Measurements from ENCODE around the gene SEMA3E.
"Not testable (repeated sequence)": the region's sequence is repeated elsewhere in the genome, so short reads cannot be mapped to it uniquely, and the experiment has no call there.

SEMA3E gene

DNA sequence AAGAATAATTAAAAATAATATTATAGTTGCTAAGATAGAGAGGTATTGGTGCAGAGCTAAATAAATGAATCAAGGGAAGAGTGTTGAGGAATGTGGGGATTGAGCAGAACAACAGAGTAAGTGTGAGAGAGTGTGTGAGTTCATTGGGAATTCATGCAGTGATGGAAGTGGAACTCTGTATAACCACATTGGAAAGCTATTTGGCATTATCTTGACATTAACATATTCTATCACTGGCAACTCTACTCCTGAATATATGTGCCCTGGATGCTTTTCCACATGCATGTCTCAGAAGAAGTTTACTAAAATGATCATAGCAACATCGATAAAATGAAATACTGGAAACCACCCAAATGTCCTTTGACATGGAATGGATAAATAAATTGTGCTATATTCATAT is 164.1 kb downstream of the SEMA3E start:
- no peak for DNase-seq

DNA sequence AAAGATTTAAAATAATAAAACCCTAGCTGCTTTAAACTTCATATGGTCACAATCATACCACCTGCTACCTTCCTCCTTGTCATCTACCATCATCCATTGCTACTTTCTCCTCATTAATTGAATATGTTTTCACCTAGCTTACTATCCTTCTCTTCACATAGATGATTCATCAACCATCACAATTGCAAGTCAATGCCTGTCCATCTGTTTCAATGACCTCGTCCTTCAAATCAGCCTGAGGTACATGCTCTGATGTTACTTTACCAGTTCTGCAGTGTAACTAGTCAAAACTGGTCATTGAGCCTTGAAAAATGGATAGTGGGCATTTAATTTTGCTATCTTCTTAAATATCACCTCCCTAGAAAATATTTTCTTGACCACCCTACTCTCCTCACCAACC is 164.7 kb downstream of the SEMA3E start:
- DNase-seq = no peak

DNA sequence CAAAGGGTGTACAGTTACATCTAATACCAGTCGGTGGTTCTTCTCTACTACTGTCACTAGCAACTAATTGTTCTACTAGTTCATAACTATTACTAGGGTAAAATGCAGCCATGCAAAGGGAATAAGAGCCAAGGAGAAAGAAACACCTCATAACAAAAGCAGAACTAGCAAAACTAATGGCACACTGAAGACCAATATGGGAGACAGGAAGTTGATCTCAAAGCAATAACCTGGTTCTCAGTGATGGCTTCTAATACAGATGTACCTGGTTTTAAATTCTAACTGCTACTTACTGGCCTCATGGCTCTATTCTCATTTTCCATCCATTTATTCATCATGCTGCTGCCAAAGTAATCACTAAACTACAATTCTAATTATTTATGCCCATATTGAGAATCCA is 170.3 kb downstream of the SEMA3E start:
- DNase-seq = no peak

DNA sequence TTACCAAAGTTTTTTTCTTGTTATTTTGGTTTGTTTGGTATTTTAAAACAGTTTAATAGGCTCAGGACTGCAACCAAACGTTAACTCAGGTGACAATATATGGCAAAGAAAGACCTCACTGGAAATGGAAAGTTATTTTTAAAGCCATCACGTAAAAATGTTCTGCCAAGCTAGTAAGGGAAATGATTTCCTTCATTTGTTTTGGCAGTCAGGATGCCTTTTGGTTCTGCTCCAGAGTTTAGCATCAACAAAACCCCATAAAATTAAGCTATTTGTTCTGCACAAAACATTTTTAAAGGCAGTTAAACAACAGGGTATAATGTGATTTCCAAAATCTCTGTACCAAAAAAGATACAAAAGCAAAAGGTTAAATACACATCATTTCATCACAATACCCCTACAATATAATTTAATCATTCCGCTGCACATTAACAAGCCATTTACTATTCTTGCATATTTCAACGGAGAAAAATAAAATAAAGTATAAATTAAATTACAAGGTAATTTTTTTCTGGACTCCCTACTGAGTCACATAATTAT is 172.4 kb downstream of the SEMA3E start:
- no peak for DNase-seq

DNA sequence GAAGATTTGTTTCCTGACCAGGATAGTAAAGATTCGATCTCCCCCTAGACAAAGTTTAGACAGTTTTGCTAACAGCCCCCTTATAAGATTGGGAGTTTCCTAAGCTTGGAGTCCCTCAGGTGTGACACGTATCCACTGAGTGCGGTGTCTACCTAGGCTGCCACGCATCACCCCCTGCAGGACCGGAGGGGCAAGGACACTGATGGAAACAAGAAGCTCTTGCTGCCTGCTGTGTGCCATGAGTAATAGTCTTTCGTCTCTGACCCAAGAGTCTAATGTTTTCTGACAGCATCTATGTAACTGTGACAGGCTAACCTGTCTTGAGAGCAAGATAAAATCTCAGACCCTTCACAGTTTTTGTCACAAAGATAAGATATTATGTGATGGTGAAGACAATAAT is 173.5 kb downstream of the SEMA3E start:
- DNase-seq = no peak

DNA sequence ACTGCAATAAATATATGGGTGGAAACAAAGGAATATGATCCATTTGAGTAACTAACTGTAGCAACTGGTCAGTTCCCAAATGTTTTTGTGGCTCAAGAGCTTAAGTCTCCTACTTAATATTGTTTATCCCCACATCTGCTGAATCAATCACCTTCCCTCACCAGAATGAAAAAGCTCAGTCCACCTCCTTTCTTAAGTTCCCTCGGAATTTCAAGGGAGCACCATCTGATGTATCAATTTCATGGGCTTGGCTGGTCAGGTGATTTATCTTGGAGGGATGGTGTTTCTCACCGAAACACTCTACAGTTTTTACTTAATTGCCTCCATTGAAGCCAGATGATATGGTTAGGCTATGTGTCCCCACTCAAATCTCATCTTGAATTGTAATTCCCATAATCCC is 176.6 kb downstream of the SEMA3E start:
- DNase-seq = no peak

DNA sequence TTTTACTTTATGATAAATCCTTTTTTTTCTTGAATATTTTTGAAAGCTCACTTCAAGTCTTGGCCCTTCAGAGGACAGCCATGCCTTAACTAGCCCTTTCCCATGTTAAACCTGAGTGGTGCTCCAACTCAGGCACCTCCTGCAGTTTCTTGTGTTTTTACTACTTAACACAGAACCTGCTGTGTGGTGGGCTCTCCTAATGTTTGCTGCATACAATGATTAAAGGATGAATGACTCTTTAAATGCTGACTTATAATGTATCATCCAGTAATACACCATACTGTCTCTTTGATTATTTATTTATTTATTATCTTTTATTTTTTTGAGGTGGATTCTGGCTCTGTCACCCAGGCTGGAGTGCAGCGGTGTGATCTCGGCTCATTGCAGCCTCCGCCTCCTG is 179.4 kb downstream of the SEMA3E start:
- no peak for DNase-seq

DNA sequence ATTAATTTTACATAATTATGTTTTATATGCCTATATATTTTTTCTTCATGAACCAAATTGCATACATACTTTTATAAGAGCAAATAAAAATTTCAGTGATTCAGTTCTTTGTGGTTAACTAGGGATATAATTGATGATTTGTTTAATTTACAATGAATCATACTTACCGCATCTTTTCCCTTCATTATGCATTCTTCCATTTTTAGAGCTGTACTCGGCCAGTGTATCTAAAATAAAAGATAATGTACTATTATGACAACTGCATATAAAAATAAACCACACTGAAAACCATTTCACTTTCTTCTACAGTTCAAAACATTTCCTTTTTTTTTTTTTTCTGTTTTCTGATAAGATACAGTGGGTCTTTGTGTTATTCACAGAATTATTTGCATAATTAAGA is 179.9 kb downstream of the SEMA3E start:
- no peak for DNase-seq

DNA sequence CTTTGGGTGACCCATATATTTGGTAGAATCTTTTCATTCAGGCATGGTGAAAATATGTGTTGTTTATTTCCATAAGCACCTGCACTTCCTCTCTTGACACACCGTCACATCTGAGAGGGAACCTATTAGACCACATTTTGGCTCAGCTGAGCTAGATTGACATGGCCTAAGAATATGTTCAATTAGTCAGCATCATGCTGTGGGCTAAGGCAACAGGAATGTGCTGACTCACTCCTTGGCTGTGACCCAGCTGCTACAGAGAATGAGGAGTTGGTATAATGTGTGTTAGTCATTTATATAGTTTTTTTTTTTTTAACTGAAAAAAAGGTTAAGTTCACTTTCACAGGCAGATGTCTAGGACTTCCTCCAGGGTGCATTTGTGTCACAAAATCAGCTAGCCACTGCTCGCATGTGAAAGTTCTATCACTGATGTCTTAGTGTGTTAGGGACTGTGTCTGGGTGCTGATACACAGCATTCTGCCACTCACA is 180.6 kb downstream of the SEMA3E start:
- no peak for DNase-seq

DNA sequence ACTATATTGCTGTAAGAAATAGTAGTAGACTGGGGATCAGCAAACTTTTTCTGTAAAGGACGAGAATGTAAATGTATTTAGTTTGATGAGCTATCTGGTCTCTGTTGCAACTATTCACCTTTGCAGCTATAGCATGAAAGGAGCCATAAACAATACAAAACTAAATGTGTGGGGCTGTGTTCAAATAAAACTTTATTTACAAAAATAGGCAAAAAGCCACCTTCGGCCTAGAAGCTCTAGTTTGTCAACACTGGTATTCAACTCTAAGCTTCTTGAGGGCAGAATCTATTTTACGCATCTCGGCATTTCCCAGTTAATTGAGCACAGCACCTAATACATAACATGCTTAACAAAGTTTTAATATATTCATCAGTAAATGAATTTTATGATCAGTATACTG is 181.4 kb downstream of the SEMA3E start:
- no peak for DNase-seq

DNA sequence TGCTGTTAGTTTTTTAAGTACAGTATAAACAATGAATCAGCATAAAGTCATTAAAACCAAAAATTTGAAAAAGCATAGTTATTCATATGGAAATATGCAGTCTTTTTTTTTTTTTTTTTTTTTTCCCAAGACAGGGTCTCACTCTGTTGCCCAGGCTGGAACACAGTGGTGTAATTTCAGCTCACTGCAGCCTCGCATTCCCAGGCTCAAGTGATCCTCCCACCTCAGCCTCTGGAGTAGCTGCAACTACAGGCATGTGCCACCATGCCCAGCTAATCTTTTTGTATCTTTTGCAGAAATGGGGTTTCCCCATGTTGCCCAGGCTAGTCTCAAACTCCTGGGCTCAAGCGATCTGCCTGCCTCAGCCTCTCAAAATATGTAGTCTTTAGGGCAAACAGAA is 182.0 kb downstream of the SEMA3E start:
- DNase-seq = no peak

DNA sequence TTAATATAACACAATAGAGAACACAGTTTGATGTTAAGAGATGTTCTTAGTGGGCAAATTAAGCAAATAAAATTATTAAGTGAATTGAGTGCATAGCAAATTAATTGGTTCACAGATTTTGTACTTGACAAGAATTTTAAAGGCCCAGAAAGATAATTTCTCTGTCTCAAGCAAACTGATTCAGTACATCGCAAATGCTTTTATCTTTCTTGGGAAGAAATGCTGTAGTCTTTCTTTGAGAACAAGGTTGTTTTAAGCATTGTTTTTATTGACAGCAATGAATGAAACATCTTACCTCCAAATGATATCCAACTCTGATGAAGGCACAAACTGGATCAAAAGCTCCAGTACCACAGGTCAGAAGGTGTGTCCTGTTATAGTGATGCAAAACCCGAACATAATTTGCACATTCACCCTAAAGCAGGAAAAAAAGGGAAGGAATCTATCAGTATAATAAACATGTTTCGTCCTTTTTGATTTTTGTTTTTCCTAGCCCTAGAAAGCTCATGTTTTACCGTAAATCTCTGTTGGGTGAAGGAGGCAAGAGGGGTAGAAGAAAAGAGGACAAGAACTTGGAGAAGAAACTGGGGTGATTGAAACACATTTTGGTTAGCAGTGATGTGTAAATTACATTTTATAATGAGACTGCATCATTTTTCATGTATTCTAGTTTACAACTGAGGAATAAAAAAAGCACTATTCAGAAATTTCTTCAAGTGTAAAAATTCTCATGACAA is 182.6 kb downstream of the SEMA3E start:
- no peak for DNase-seq

DNA sequence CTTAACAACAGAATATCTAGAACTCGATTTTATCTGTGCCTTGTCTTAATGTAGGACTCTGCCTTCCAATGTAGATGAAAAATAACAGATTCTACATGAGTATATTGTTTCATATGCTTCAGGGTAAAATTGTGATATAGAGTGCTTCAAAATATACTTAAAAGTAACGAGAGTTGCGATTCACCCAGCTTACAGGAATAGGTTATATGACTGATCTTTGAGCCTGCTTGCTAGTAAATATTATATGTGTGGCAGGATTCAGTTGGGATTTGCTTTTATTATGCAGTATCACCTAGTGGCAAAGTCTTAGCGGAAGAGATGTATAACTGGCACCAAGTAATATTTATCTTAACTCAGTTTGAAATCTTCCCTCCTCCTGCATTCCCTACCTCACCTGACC is 183.3 kb downstream of the SEMA3E start:
- no peak for DNase-seq

DNA sequence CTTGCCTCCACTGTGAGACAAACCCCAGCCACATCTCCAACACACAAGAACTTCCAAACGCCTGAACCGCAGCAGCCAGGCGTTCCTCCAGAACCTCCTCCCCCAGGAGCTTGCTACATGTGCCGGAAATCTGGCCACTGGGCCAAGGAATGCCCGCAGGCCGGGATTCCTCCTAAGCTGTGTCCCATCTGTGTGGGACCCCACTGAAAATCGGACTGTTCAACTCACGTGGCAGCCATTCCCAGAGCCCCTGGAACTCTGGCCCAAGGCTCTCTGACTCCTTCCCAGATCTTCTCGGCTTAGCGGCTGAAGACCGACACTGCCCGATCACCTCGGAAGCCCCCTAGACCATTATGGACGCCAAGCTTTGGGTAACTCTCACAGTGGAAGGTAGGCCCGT is 187.1 kb downstream of the SEMA3E start:
- DNase-seq = not testable (repeated sequence)

DNA sequence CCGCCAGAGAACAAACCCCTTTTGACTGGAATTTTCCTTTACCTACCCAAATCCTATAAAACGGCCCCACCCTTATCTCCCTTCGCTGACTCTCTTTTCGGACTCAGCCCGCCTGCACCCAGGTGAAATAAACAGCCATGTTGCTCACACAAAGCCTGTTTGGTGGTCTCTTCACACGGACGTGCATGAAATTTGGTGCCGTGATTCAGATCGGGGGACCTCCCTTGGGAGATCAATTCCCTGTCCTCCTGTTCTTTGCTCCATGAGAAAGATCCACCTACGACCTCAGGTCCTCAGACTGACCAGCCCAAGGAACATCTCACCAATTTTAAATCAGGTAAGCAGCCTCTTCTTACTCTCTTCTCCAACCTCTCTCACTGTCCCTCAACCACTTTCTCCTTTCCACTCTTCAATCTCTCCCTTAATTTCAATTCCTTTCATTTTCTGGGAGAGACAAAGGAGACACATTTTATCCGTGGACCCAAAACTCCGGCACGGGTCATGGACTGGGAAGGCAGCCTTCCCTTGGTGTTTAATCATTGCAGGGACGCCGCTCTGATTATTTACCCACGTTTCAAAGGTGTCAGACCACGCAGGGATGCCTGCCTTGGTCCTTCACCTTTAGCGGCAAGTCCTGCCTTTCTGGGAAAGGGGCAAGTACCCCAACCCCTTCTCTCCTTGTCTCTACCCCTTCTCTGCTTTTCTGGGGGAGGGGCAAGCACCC is 188.8 kb downstream of the SEMA3E start:
- DNase-seq = not testable (repeated sequence)

DNA sequence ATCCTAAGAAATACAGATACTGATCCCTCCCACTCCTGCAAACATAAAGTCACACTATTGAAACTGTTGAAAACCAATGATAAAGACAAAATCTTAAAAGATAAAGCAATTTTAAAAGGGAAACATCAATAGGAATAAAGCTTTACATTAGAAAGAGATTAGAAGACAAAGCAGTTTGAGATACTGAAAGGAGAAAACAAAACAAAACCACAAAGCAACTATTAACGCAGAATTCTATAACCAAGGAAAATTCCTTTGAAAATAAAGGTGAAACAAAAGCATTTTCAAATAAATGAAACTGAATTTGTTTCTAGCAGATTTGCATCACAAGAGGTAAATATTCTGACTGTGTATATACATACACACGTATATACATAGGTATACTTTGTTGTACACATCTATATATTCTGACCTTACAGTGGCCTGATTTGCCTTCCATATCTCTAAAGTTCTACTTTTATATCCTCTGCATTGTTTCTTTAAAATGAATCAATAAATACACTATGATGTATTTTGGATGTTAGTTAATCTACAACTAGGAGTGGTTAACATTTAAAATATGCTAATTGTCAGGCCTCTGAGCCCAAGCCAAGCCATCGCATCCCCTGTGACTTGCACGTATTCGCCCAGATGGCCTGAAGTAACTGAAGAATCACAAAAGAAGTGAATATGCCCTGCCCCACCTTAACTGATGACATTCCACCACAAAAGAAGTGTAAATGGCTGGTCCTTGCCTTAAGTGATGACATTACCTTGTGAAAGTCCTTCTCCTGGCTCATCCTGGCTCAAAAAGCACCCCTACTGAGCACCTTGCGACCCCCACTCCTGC is 189.6 kb downstream of the SEMA3E start:
- DNase-seq = not testable (repeated sequence)

DNA sequence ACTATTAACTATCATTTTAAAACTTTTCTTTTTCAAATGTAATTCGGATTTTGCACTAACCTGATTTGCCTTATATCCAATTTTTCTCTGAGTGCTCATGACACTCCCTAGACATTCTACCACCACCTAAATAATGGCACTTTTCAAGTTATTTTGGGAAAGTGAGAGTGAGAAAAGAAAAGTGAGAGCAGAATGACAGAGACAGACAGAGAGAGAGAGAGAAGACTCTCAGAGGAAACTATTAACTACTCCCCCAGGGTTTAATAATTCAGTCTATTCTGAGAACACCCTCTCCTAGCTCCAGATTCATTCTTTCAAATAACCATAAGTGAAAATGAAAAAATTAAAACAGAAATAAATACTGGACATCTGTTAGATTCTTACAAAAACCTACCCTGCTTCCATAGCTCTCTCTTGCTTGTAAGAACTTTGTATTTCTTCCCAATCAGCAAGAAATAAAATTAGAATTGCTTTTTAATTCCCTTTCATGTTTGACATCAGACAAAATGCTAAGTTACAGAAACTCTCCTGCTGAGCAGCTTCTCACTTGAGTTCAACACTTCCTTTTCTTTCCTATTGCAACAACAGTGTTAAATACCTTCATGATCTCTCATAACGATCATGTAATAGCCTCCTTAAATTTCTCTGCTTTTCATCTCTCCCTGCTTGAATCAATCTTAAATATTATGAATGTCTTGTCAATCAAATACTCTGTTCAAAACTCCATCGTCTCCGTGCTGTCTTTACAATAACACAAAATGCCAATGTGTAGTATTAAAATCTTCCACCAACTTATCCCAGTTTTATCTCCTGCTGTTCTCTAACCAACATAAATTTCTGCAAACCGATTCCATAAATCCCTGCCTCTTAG is 191.7 kb downstream of the SEMA3E start:
- no peak for DNase-seq

DNA sequence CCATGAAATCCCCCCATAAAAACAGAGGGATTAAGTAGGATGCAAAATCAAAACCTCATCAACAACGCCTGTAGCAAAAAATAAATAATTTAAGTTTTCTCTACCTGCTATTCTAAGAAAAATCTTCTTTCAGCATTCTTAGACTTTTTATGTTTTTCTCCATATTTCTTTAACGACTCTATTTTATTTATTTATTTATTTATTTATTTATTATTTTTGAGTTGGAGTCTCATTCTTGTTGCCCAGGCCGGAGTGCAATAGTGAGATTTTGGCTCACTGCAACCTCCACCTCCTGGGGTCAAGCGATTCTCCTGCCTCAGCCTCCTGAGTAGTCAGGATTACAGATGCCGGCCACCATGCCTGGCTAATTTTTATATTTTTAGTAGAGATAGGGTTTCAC is 192.5 kb downstream of the SEMA3E start:
- DNase-seq = no peak

DNA sequence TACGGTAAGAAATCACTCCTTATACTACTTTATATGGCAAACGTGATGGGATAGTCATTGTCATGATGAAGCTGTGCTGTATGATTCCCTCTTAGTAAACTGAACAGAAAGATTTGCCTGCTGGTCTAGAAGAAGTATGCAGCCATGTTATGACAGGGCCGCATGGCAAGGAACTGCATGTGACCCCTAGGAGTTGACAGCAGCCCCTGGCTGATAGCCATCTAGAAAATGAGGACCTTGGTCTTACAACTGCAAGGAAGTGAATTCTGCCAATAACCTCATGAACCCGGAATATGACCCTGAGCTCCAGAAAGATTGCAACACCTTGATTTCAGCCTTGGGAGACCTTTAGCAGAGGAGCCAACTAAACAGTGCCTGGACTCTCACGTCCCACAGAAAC is 193.3 kb downstream of the SEMA3E start:
- DNase-seq = no peak

DNA sequence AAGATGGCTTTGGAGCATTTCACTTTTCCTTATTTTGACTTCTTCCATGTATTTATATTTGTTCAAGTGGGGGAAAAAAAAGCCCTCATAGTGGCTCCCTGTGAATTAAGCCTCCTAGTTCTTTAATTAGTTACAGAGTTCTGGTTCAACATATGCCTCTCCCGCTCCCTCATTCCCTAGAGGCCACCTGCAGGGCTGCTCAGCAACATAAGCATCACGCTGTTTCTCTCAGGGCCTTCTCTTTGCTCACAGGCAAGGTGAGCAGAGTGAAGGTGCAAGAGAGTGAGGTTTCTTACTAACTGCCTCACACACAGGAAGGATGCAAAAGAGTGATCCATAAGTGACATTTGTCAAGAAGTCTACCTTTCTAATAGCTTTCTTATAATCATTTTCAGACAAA is 196.7 kb downstream of the SEMA3E start:
- DNase-seq = no peak

DNA sequence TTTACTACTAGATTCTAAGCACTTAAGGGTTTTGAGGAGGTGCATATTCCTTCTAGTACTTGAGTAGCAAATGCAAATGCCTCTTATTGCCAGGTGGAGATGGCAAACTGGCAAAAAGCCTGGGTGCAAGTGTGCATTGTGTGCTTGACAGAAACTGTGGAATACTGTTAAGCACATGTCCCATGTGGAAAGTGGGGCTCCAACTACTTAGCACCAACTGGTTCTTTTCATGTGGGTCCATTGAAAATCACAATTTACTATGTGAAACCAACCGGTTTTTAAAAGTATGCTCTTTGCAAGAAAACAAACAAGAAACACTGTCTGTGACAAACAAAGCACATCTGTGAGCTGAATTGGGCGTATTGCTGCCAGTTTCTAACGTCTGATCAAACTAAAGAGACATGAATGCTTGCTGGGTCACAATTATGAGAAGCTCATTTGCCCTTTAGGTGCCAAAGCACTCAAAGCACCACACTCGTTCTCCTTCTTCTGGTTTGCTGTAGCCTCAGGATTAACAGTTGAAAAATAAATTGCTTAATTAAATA is 197.4 kb downstream of the SEMA3E start:
- DNase-seq = no peak

DNA sequence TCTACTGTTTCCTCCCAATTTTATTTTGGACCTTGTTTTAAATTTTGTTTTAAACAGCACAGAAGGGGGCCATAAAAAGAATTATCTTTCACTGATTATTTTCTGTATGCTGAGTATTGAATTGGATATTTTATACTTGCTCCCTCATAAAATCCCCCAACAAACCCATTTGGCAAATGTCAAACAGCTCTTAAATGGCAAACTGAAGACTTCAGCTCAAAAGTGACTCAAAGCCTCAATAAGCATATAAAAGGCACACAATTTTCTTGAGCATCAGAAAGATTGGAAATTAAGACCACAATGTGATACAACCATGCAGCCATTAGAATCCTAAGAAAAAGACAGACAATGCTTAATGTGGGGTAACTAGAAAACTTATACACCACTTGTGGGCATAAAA is 199.2 kb downstream of the SEMA3E start:
- DNase-seq = no peak
